ENCODE results near the gene TRIM38.
"Not testable (repeated sequence)": the region's sequence is repeated elsewhere in the genome, so short reads cannot be mapped to it uniquely, and the experiment has no call there.

The TRIM38 gene

DNA sequence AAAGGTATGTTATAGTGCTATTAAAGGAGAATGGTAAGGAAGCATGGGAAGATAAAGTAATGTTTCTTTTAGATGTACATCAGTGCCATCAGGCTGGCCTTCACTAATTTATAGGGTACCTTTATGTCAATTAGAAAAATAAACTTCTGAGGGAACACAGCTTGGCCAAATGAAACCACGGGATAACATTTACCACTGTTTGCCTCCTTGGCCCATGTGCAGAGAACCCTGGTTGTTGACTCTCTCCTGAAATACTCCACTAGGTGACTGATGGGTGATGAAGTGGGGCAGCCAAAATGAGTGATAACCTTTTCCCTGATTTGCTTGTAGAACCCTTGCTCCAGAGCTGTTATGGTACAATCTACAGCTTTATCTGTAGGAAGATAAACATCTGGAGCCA lies 9.5 kb downstream of the TRIM38 start:
- DNase-seq = no peak

DNA sequence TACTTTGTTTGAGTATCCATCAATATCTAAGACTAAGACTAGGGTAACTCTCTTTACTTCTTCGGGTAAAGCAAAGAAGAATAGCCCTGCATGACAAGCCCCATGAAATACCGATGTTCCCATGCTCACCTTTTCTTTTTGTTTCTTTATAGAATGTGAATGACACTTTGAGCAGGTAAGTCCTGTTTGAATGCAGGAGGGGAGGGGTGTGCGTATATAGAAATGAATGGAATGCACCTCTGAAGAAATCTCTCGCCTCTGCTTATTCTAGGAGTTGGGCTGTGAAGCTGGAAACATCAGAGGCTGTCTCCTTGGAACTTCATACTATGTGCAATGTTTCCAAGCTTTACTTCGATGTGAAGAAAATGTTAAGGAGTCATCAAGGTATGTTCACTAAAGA lies 10.3 kb downstream of the TRIM38 start:
- no peak for DNase-seq

DNA sequence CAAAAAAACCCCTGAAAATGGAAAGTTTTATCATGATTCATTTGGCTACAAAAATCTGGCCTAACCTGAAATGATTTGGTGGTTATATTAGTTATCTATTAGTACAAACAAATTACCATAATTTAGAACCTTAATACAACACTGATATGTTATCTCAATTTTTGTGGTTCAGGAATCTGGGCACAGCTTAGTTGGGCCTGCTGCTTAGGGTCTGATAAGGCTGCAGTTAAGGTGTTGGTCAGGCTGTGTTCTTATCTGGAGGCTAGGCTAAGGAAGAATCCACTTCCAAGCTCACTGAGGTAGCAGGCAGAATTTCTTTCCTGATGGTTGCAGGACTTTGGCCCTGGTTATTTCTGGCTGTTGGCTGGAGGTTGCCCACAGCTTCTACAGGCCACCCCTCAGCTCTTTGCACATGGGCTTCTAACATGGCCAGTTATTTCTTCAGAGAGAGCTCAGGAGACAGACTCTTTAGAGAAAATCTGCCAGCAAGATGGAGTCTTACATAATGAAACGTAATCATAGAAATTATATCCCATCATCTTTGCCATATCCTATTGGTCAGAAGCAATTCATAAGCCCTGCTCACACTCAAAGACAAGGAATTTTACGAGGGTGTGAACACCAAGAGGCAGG lies 11.4 kb downstream of the TRIM38 start:
- no peak for DNase-seq

DNA sequence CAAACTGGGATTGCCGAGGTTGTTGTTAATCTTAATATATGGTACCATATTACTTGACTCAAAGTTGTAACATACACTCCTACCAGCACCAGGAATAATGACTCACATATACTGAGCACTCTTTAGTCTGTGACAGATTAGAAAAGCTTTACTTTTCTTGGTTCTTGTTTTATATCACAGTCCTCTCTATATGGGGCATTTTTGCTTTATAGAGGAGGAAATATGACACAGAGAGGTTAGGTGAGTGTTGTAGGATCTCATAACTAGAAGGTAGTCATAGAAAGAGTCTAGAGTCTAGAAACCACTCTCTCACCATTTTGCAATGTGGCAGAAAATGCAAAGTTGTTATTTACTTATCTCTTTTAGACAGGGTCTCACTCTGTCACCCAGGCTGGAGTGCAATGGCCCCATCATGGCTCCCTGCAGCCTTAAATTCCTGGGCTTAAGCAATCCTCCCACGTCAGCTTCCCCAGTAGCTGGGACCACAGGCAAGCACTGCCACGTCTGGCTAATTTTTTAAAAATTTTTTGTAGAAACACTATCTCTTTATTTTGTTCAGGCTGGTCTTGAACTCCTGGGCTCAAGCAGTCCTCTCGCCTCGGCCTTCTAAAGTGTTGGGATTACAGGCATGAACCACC lies 13.4 kb downstream of the TRIM38 start:
- DNase-seq = no peak

DNA sequence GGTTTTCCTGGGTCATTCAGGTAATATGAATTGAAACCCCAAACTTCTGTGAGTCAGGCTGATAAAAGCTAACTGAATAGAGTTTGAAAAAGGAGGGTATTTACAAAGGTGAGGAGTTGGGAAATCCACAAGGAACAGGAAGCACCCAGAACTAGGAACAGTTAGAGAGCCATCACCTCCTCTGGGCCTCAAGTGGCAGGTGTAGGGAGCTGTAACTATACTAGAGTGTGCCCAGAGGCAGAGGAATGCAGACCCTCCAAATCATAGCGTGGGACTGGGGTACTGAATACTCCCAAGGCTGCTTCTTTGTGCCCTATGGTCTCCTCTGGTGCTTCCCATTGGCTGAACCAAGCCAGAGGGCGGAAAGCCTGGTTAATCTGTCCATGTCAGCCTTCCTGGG lies 18.3 kb downstream of the TRIM38 start:
- no peak for DNase-seq

DNA sequence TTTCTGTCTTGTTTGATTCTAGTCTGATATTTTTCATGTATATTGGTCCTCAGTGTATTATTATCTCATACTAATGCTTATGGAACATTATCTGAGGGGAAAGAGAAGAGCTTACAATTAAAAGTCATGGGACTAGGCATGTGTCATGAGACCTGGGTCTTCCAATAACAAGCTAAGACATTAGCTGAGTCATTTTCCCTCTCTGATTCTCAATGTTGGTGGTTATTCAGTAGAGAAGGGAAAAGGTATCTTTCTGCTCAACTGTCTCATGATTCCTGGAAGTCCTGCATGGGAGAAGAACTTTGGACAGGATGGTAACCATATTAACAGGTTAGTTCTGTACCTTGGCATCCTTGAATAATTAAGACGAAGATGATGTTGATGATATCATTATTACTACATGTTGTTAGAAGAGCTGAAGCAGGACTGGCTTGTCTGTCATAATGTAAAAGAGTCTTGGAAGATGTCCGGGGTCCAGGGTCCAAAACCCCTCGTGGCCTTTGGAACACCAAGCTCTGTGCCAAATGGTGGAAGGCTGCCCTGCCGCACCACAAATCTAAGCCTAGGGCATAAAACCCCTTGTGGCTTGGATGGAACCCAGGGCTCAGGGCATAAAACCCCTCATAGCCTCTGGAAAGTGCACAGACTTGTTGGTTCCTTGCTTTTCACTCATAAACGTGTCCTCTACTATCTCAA lies 19.1 kb downstream of the TRIM38 start:
- no peak for DNase-seq

DNA sequence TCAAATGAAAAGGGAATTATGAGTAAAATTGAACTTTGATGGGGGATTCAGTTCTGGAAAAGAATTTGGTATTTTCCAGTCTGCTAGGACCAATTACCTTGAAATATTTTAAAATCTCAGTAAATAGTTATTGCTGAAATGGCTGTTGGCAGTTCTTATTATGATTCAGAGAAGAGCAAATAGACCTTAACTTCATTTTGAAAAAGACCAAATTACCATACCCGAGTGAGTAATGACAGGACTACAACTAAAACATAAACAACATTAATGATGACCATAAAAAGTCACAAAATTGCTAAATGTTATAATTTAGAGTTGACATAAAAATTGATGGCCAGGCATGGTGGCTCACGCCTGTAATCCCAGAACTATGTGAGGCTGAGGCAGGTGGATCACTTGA lies 21.7 kb downstream of the TRIM38 start:
- DNase-seq = no peak

DNA sequence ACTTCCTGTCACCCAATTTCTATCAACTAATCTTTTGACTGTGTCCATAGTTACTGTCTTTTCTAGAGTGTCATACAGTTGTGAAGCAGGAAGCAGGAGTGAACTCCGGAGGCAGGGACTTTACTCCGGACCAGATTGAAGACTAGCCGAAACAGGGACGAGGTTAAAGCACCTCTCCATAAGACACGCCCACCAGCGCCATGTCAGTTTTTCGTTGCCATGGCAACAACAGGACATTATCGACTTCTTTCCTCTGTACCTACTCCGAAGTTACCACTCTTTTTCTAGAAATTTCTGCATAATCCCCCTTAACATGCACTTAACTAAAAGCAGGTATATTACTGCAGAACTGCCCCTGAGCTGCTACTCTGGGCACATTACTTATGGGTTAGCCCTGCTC lies 25.2 kb downstream of the TRIM38 start:
- no peak for DNase-seq

DNA sequence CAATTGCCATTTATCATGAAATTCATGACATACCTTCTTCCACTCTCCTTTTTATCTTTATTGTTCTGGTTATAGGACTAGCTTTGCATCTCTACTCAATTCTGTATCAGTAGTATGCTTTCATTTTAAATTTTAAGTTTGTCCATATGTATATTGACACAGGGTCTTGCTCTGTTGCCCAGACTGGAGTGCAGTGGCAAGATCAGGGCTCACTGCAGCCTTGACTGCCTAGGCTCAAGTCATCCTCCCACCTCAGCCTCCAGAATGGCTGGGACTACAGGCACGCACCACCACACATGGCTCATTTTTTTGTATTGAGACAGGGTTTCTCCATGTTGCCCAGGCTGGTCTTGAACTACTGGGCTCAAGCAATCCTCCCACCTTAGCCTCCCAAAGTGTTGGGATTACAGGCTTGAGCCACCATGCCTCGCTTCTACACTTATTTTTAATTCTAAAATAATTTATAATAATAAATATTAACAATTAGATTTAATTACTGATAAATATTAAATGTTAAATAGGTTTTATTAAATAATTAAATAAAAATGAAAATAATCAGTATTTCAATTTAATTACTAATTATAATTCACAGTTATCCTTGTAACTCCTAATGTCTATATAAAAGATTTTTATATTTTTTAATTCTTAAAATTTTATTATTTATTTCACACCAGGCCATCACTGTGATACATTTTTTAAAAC lies 27.7 kb downstream of the TRIM38 start:
- no peak for DNase-seq

DNA sequence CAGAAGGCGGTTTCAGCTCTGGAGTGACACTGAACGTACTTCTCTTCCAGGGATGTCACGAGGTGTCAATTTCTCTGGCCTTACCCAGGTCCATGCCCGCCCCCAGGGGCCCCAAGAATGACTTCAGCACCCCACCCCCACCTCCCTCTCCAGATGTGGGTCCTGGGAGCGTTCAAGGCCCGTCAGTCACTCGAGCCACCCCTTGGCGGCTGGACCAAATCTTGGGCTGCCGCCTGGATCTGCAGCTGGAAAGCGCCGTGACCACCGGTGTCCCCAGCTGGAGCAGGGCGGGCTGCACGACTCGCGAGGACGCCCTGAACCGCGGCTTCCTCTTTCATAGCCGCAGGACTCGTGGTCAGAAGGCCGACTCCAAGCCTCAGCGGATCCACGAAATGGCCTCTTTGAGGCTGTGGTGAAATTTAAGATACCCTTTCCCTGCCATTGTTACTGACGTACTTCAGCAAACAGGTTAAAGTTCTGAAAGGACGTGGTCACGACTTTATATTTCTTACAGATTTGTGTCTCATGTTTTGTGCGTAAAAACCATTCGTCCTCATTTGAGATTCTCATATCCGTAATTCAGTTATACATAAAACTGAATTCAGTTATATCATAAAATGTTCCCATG lies 29.3 kb downstream of the TRIM38 start:
- DNase-seq = peak; percentile 27

DNA sequence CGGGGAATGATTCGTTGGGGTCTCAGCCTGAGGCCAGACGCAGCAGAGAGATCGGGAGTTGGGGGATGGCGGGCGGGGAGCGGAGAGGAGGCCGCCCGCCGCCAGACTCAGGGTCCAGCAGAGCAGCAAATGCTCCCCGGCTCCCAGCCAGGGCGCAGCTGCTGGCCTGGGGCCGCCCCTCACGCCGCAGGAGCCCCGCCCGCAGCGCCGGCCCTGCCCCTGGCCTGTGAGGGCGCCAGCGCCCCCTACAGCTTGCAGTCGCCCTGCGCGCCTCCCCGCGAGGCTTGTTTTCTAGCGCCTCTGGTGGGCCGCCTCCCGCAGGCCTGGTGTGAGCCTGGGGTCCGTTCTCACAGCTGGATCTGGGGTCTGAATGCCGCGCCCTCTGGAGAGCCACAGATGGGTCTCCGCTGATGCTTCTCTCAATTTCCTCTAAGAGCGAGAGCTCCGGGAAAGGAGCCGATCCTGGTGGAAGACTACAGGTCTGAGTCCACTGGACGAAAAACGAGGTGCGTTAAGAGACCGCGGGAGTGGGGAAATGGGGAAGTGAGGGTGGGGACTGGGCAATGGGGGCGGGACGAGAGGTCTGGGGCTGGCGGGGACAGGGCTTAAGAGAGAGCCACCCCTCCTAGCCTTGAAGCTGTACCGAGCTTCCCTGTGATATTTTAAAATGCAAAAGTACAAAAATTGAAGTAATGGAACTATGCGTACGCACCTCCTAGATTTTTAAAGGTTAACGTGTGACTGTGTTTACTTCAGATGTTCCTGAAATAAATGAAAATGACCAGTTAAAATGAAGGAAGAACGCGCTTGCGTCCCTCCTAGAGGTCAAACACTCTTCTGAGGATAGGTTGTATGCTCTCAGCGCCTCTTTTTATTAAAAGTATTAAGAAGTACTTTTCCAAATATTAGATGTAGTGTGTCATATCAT lies 30.1 kb downstream of the TRIM38 start:
- peak; percentile 91 for DNase-seq

DNA sequence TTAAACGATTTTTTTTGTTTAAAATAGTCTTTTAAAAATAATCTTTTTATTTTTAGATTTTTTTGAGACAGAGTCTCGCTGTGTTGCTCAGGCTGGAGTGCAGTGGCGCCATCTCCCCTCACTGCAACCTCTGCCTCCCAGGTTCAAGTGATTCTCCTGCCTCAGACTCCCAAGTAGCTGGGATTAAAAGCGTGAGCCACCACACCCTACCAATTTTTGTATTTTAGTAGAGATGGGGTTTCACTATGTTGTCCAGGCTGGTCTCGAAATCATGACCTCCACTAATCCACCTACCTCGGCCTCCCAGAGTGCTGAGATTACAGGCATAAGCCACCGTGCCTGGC lies 30.7 kb downstream of the TRIM38 start:
- DNase-seq = not testable (repeated sequence)

DNA sequence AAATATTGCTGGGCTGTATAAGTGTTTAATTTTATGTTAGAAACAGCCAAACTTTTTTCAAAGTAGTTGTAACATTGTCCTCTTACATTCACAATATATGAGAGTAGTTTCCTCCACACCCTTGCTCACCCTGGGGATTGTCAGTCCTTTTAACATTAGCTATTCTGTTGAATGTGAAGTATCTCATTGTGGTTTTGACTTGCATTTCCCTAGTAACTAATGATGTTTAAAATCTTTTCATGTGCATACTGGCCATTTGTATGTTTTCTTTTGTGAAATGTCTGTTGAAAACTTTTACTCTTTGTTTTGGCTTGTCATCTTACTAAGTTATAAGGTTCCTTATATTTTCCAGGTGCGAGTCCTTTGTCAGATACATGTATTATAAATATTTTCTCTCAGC lies 32.9 kb downstream of the TRIM38 start:
- DNase-seq = no peak

DNA sequence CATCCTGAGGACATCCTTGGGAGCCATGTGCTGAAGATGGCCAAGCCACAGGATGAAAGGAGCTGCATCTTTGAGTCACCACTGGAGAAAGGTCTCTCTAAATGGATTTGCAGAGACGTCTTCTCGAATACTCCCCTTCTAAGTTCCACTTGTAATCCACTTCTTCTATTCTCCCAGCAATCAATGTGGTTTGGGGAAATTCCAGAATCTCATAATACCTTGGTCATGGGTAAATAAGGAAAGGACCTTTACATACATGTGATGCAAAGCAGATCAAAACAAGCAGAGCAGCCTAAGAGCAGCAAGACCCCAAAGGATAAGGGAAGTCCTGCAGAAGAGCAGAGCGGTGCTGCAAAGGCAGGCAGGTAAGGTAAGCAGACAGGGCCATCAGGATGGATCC lies 35.3 kb downstream of the TRIM38 start:
- DNase-seq = no peak

DNA sequence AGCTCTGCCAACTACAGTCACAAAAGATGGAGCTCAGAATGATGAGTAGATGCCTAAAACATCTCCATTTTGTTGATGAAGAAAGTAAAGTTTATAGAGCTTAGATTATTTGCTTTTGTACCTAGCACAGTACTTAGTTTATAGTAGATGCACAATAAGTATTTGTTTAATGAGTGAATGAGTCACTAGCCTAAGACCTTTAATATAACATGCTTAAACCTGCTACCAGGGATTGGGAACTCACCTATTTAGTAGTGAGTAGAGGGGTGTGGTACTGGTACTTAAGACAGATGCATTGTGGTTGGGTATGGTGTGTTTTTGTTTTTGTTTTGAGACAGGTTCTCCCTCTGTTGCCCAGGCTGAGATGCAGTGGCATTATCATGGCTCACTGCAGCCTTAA lies 35.8 kb downstream of the TRIM38 start:
- no peak for DNase-seq

DNA sequence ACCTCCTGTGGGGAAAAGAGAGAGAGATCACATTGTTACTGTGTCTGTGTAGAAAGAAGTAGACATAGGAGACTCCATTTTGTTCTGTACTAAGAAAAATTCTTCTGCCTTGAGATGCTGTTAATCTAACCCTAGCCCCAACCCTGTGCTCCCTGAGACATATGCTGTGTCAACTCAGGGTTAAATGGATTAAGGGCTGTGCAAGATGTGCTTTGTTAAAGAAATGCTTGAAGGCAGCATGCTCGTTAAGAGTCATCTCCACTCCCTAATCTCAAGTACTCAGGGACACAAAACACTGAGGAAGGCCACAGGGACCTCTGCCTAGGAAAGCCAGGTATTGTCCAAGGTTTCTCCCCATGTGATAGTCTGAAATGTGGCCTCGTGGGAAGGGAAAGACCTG lies 36.6 kb downstream of the TRIM38 start:
- DNase-seq = not testable (repeated sequence)

DNA sequence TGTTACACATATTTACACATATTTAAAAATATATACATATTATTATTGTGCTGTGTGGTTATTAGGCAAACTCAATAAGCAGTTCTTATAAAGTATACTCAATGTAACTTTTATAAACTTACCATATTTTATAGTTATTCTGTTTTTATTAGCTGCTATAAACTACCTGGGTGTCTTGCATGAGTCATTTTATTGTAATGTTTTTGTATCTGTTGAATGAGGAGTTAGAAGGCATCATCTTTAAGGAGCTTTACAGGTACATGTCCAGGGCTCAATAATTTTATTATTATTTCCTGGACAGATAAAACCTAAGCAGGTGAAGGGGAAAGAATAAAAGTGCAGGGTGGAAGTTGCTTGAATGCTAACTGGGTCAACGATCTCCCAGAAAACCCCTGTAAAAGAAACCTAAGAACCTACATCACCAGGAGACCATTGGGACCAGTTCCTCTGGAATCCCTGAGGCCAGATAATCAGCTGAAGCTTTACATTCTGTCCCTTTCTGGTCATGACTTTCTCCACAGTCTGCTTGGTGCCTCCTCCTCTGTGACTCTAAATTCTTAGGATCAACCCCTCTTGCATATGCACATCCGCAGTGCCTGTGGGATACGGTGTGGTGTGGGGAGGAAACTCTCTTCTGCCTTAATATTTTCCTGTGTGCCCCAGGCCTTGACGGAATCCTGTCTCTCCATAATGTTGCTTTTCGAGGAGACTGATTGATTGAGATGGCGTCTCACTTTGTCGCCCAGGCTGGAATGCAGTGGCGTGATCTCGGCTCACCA lies 38.0 kb downstream of the TRIM38 start:
- DNase-seq = no peak

DNA sequence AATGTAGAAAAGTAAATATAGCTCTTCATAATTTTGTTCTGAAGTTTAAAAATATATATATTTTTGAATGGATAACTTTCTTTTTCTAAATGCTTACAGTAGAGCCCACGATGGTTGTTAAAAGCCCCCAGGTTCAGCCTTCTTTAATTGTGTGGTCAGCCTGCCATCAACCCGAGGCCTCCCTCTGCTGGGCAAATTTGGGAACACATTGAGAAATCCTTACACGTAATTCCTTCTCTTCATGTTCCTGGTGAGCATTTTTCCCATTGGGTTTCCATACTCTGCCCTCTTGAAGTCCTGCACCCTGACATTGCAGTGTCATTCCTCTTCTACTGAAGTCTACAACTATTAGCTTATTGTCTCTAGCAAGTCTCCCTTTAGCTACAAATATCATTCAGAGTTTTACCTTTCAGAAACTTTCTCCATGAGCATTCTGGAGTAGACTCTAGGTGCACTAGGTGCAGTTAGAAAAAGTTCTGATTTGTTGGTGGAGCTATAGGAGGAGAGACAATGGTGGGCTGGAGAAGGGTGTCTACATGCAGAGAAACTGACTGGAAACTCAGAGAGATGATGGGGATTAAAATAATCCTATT lies 40.6 kb downstream of the TRIM38 start:
- no peak for DNase-seq

DNA sequence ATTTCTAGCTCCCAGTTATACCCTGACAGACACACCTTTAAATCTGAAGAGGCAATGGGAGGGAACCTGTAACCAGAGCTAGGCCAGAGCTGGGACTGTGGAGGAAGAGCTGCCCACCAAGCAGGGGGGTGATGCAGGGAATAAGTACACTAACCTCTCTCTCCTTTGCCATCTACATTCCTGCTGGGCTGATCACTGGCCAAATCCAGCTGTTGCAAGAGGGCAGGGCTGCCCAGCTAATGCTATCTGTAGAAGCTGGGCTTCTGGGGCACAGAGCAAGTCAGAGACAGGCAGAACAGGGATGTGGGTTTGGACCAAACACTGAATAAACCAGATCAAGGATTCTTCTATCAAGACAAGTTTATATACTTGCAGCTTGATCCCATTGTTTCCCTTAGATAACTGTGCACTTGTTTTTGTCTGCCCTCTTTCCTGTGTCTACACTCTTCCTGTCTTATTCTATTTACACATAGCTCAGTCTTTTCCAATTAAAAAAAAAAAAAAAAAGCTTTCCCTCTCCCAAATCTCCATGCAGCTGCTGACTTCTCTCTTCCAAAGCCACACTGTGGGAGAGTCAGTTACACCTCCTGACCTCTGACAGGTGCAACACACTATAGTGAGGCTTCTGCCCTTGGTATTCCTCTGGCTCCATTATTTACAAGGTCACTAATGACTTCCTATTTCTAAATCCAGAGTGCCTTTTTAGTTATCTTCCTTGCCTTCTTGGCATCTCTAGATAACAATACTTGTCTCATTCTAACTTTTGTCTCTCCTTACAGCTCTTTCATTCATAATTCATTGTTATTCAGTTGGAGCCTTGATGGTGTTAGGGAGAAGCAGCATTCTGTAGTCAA lies 43.7 kb downstream of the TRIM38 start:
- no peak for DNase-seq

DNA sequence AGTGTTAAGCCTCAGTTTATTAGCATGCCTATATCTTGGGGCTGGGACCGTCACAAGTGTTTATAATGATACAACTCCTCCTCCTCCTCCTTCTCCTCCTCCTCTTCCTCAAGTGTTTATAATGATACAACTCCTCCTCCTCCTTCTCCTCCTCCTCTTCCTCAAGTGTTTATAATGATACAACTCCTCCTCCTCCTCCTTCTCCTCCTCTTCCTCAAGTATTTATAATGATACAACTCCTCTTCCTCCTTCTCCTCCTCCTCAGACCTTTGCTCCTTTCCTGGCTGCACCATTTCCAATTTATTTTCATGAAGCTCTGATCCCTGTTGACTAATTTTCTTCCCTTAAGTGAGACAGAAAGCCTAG lies 44.3 kb downstream of the TRIM38 start:
- not testable (repeated sequence) for DNase-seq

All from activated effector memory CD4-positive, alpha-beta T cell treated with Interleukin-2 at 50 U/mL for 16 hours (primary cell).